Measurements from ENCODE around the gene TNFRSF4.
A peak's percentile ranks its signal among the peaks of the same experiment; 100 is the strongest.
"Not testable (repeated sequence)": the region's sequence is repeated elsewhere in the genome, so short reads cannot be mapped to it uniquely, and the experiment has no call there.

The TNFRSF4 gene

DNA sequence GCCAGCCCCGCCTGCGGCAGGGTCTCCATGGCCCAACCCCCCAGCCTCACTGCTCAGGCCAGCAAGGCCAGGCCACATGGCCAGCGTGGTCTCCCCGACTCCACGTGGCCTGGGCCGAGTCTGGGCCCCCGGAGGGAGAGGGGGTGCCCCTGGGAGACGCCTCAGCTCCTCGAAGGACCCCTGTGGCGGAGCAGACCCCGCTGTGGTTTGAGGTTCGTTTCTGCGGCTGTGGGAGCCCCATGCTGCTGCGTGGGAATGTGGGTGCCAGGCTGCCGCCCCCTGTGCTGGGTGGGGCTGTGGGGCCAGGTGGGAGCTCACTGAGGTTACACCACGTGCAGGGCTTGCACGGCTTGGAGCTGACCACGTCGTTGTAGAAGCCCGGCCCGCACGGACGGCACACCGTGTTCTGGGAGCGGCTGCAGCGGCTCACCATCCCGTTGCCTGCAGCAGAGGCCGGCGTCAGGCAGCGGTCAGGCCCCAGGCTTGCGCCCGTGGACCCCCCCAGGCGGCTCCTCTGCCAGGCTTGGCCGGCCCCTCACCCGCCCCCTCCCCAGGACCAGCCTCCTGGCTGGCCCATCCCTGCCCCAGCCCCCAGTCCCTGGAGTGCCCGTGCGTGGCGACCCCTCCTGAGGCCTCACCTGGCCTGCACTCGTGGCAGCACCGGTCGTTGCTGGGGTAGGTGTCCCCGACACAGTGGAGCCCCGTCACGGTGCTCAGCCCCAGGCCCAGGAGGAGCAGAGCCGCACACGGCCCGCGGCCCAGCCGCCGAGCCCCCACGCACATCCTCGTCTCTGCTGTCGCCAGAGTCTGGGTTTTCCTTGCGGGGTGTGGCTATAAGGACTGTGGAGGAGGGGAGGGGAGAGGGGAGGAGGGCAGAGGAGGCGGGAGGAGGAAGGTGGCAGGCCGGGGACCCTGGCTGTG lies at the start of gene TNFRSF4:
Gene TNFRSF4, minus strand, starts transcription at position 809 of the 921 bp plus-strand sequence. Its CDS starts 26 bp downstream, at position 783.
- DNase-seq = peak; percentile 62 to 72

DNA sequence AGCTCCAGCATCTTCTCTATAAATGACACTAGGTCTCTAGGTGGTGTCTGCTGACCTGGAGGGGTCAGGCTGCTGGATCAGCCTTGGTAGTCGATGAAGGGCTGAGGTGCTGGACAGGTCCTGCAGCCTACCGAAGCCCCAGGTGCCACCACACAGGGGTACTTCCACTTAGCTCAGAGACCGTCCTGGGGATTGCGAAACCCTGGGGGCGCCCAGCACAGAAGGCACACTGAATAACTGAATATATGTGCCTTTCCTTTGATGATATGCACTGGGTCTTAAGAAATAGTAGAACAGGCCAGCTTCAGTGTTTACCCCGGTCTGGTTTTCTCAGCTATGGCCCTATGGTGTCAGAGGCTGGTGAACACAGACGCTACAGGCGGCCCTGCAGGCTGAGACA lies 48.8 kb upstream of the TNFRSF4 start:
- DNase-seq = no peak

DNA sequence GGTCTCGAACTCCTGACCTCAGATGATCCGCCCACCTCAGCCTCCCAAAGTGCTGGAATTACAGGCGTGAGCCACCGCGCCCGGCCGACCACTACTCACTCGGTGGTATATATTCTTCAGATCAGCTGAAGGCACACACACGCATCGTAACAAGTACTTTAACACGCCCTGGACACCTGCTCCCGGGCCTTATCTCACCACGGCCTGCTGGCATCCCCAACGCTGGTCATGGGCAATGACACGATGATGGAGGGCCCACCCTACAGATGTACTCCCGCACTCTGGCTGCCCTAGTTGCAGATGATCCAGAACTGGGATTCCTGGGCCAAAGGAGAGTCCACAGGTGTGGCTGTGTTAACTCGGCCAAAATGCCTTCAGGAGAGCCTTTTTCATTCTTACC lies 48.1 kb upstream of the TNFRSF4 start:
- no peak for DNase-seq

DNA sequence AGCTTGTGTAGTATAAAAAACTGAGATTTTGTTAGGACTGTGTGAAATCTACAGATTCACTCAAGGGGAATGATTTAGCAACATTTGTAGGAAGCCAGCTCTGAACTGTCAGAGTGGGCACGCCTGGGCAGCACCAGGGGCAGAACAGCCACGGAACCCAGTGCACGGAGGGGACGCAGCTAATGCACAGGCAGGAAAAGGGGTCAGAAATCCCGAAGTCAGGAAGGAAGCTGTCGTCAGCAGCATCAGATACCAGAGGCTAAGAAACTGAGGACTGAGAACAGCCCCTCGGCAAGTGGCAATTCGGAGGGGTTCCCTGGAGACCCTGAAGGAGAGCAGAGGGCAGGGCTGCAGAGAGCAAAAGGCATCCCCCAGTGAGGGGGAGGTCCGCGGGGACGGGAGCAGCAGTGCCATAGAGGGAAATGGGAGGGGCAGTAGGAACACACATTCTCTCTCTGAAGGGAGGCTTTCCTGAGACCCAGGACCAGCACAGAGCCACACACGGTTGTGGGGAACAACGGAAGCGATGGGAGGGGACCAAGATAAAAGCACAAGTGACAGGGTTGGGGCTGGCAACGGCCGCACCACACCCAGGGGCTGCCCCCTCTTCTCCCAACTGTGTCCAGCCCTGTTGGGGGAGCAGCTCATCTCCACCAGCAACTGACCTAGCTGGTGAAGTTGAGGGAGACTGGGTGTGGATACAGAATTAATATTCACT lies 47.0 kb upstream of the TNFRSF4 start:
- DNase-seq = no peak

DNA sequence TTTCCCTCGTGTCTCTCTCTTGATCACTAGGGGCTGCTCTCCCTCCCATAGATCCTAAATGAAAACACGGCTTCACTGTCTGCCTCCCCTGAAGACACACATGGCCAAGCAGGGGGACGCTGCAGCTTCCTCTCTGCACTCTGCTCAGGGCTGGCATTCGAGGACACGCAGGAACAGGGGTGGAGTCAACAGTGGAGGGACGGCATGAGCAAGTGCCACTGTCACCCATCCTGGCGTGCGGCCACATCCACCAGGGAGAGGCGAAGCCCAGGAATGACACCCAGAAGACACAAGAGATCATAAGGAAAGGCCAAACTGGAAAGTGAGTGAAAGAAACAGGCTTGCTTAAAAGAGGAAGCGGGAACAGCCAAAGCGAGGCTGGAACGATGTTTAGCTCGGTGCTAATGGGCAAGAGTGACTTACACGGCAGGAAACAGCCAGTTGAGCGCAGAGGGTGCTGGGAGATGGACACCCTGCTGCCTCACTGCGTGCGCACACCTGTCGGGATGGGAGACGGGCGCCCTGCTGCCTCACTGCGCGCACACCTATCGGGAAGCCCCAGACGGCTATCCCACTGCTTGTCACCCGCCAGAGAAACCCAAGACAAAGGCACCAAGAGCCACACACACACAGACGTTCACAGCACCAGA lies 46.1 kb upstream of the TNFRSF4 start:
- no peak for DNase-seq

DNA sequence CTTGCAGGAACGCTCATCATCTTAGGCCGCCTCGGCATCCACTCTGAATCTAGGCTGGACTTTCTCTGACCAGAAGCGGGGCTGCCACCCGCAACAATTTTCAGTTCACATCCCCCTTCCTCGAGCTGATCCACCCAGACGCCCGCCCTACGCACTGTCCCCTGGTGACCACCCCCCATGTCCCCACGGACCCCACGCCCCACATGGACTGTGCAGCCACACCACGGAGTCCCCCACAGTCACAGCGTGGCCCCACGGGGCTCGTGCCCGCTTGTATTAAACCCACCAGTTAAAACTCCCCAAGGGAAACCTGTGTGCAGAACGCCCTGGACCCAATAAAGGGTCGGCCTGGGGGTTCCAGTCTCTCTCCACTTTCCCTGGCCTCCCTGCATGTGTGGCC lies 45.6 kb upstream of the TNFRSF4 start:
- DNase-seq = no peak

DNA sequence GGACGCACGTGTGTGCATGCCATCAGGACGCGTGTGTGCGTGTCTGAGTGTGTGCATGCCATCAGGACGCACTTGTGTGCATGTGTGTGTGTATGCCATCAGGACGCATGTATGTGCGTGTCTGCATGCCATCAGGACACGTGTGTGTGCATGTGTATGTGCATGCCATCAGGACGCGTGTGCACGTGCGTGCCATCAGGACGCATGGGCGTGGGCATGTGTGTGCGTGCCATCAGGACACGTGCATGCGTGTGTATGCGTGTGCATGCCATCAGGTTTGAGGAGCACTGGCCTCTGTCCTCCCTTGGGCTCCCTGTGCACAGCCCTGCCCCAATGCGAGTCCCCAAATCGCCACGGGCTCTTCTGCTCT lies 45.2 kb upstream of the TNFRSF4 start:
- DNase-seq = no peak

DNA sequence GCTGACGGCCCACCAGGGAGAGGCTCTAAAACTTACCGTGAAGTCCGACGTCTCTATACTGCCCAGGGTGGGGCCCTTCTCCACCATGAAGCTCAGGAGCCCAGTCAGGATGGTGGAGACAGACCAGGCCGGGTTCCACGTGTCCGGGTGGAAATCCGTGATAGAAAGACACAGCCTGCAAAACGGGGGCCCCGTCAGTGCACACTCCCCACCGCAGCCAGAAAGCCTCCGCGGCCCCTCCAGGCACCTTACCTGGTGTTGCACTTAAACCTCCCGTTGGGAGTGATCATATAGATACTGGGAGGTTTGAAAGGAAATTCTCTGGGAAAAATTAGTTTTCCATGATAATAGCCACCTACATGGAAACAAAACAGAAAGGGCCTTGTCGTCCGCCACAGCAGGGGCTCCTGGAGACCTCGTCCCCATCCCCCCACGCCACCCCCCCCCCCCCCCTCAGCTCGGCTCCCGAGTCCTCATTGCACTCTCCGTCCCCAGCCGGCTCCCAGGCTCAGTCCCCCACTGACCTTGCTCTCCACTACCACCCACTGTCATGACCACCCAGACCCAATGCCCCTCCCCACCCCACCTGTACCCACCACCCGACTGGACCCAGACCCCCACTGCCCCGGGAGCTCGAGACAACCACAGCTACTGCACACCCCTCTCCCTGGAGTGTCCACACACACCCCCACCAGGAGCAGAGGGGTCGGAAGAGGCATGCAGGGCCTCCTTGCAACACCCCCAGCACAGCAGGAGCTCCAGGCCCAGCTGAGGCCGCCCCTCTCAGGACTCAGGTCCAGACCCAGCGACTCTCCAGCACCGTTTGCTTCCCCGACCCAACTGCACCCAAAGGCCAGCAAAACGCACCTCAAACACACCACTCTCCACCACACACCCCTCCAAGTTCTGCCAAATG lies 43.3 kb upstream of the TNFRSF4 start:
- DNase-seq = no peak

DNA sequence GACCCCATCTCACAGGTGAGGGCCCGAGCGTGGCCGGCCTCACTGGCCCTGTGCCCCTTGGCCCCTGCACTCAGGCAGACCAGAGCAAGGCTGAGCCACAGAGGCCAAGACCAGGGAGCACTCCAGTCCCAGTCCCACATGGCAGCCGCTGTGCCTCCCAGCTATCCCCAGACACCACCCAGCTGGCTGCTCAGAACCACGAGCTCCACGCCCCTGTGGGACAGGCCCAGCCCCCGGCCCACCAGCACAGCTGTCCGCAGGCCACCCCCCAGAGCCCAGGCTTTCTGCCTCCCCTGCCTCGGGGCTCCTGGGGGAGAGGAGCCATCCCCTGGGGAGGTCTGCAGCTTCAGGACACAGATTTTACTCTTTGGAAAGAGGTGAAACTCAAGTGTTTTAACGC lies 41.7 kb upstream of the TNFRSF4 start:
- no peak for DNase-seq

DNA sequence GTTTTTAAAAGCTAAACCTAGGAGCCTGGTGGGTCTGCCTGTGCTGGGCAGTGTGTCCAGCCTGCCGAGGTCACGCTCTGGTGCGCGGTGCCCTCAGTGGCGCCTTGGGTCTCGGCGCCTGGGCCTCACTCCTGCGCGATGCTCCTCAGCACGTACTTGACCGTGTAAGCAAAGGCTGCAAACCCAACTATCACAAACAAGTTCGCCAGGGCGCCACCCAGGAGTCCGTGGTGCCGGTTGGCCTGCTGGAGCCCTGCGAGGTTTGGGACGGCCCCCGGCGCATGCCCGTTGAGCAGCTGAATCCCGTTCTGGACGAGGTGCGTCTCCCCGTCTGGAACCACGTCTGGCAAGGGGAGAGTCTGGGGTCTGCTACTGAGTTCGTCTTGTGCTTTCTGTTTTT lies 41.1 kb upstream of the TNFRSF4 start:
- no peak for DNase-seq

DNA sequence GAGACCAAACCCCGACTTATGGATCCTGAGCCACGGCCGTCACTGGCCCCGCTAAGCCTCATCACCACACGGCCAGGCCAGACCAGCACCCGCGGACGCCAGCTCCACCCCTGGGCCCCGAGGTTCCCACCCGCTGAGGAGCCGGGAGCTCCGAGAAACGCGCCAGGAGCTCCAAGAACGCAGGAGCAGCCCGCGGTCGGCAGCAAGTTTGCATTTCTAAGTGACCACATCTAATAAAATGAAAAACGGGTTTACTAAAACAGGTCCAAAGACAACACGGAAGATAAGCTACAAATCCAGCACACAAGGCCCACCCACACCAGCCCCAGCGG lies 40.7 kb upstream of the TNFRSF4 start:
- DNase-seq = no peak

DNA sequence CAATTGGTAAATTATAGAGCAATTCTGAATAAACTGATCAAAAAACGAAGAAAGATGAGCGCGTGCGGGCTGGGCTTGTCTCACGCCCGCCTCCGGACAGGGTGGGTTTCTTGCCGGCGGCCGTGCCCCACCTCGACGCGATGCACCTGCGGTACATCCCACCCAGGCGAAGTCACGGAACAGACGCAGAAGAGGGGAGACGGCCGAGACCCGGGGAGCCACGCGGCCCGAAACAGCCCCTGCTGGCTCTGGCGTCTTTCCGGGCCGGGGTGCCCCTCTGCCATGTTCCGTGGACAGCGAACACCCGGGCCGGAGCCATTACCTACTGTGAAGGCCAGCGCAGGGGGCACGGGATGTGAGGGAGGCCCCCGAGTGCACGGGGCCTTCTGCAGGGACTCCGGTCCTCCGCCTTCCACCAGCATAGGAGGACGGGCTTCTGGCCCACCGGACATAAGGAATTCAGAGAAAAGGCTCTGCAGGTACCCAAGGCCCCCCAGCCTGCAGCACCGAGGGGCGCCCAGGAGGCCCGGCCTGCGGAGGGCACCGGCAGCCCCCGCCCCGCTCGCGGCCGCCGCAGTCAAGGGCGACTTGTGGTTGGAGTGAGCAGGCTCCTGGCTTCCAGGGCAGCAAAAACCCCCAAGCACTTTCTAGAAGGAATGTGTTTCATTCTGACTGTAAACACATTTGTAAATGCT lies 40.2 kb upstream of the TNFRSF4 start:
- no peak for DNase-seq

DNA sequence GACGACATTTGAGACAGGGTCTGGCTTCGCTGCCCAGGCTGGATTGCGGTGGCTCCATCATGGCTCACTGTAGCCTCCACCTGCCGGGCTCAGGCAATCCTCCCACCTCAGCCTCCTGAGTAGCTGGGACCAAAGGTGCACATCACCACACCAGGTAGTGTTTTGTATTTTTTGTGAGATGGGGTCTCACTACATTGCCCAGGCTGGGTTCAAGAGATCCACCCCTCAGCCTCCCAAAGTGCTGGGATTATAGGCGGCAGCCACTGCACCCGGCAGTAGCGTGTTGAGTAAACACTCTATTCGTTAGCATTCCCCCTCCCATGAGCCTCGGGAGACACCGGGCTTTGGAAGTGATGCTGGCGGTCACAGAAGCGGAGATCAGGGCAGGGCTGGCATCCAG lies 39.4 kb upstream of the TNFRSF4 start:
- DNase-seq = no peak

DNA sequence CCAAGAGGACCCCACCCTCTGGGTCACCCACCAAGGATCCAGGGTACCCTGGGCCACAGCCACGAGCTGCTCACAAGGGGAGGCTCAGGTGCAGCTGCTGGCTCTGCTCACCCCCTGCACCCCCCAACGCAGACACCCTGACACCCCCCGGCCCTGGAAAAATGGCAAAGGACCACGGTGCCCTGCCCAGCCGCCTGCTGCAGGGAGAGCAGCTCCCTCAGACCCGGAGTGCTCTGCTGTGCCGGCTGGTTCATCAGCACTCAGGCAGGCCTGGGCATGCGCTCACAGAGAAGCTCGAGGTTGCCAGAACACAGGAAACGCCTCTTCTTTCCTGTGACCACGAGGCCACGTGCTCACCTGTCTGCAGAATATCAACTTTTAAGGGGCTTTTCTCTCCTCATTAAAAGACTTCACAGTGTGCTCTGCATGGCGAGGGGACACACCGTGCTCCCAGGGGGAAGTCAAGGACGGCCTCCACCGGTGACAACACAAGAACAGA lies 36.9 kb upstream of the TNFRSF4 start:
- DNase-seq = peak; percentile 53 to 60

DNA sequence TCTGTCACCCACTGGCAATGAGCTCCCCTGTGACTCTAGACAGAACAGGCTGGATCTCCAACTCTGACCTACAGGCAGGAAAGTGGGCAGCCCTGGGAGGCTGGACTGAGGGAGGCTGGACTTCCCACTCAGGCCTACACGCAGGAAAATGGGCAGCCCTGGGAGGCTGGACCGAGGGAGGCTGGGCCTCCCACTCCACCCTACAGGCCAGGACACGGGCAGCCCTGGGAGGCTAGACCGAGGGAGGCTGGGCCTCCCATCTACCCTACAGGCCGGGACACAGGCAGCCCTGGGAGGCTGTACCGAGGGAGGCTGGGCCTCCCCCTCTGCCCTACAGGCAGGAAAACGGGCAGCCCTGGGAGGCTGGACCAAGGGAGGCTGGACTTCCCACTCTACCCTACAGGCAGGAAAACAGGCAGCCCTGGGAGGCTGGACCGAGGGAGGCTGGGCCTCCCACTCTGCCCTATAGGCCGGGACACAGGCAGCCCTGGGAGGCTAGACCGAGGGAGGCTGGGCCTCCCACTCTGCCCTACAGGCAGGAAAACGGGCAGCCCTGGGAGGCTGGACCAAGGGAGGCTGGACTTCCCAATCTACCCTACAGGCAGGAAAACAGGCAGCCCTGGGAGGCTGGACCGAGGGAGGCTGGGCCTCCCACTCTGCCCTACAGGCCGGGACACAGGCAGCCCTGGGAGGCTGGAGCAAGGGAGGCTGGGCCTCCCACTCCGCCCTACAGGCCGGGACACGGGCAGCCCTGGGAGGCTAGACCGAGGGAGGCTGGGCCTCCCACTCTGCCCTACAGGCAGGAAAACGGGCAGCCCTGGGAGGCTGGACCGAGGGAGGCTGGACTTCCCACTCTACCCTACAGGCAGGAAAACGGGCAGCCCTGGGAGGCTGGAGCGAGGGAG lies 34.3 kb upstream of the TNFRSF4 start:
- DNase-seq = not testable (repeated sequence)

DNA sequence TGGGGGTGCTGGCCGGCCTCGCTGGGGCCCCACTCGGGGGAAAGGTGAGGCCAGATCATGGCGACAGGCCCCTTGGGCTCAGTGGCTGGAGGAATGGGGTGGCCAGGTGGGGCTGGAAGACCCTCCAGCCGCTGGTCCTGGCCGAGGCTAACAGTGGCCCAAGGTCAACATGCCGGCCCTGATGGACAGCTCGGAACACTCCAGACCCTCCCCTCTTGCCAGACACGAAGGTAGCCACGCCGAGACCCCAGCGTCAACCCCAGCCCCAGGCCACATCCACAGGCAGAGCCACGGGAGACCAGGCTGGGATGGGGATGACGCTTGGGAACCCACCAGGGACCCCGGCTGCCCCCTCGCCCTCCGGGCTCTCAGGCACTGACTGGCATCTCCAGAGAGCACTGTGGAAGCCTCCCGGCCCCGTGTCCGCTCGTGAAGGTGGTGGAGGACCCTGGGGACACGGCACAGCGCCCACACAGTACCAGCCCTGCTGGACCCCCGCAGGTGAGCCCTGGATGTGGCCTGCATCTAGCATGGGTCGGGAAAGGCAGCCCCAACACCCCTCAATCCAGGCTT lies 33.5 kb upstream of the TNFRSF4 start:
- DNase-seq = no peak

DNA sequence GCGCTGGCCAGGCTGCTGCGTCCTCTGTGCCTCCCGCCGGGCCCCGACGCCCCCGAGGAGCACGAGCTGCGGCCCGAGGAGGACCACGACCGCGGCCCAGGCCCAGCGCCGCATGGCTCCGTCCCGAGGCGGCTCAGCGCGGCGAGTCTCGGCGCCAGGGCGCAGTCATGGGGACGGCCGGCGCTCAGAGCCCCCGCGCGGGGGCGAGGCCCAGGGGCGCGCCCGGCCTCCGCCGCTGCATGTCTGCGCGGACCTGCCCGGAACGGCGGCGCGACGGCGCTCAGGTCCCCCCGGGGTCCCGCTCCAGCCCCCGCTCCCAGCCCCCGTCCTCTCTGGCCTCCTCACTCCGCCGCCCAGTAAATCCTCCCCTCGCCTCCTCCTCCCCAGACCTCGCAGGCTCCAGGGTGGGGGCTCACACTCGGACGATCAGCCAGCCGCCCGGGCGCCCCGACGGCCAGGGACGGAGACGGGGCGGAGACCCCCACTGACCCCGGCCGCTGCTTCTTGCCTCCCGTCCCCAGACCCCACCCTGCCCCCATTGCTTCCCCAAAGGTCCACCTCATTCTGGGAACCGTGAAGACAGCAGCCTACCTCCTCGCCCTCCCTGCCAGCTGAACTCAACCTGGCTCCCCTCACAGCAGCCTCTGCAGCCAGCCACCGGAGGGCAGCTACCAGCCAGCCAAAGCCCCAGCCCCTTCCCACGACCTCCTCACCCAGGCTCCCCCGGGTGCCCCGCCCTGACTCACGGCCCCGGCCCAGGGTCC lies 32.8 kb upstream of the TNFRSF4 start, which contains the start of gene C1QTNF12:
Gene C1QTNF12, minus strand, starts transcription at position 146 of the 764 bp plus-strand sequence. Its CDS starts 32 bp downstream, at position 114.
- DNase-seq = no peak

DNA sequence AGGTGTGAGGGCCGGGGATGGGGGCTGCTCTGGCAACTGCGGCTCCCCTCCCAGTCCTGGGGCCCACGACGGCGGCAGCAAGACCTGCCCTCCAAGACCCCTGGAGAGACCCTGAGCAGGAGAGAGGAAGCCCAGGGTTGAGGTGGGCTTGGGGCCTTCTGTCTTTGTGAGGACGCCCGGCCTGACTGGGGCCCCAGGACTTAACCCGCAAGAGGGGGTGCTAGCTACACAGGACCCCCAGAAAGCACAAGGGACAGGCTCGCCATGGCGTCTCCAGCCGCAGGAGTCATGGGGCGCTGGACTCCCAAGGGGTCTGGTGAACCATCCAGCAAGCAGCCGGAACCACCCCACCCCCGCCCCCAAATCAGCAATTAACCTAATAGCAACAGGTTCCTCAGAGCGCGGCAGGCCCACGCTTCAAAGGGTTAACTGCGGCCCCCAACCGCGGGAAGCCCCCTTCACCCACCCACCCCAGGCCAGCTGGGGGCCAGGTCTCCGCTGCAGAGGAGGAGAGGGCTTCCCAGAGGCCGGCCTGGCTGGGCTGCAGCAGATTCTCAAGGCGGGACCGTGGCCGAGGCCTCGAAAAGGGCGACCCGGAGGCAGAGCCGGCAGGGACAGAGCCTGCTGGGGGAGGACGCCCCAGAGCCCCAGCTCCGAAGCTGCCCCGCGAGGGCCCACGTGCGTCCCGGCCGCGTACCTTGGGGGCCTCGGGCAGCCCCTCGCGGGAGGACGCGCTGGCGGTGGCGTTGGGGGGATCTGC lies 32.0 kb upstream of the TNFRSF4 start:
- no peak for DNase-seq

Measured in activated CD4-positive, alpha-beta T cell treated with anti-CD3 and anti-CD28 coated beads, Interleukin-2, amount 50 U/mL, for 4 hours (primary cell).